Activated CD8-positive, alpha-beta T cell treated with anti-CD3 and anti-CD28 coated beads for 36 hours (primary cell): Measurements from ENCODE around the gene ADGRA1. TPM values are rescaled to one million over a fixed set of nuclear protein-coding genes. Genes with fewer than 3 reads are reported as not detected.
A peak's percentile ranks its signal among the peaks of the same experiment; 100 is the strongest.

ENCODE experiments used
- ATAC-seq: fragments of 200-7000 bp; cut with Tn5 transposase; one replicate; pipeline ENCODE4 v1.10.0; 2021; ENCODE audit warnings: mild to moderate bottlenecking, moderate library complexity
- CTCF ChIA-PET: fragments of 350-600 bp; sonication (Branson Sonifier 250); formaldehyde crosslinking; loops from one replicate; lab custom pipeline; 2021; ENCODE audit warnings: antibody characterized with exemption; lab: Charles Lee
- POLR2A ChIA-PET: fragments of 350-600 bp; sonication (Branson Sonifier 250); formaldehyde crosslinking; loops from one replicate; lab custom pipeline; 2021; ENCODE audit warnings: antibody characterized with exemption; lab: Charles Lee
- DNase-seq: peaks from one replicate; pipeline ENCODE4 v3.0.0-alpha.2; 2020
- H3K27ac Mint-ChIP-seq: one replicate; pipeline ENCODE4 v1.8.0; 2021; ENCODE audit warnings: mild to moderate bottlenecking, mixed read lengths
- H3K27me3 Mint-ChIP-seq: one replicate; pipeline ENCODE4 v1.8.0; 2021; ENCODE audit warnings: mixed read lengths
- H3K36me3 Mint-ChIP-seq: one replicate; pipeline ENCODE4 v1.8.0; 2021; ENCODE audit warnings: low read depth, mixed read lengths
- H3K4me1 Mint-ChIP-seq: one replicate; pipeline ENCODE4 v1.8.0; 2021; ENCODE audit warnings: low read depth, mixed read lengths
- H3K4me3 Mint-ChIP-seq: one replicate; pipeline ENCODE4 v1.8.0; 2021; ENCODE audit warnings: mild to moderate bottlenecking, moderate library complexity, mixed read lengths
- H3K9me3 Mint-ChIP-seq: one replicate; pipeline ENCODE4 v1.8.0; 2021; ENCODE audit warnings: mixed read lengths
- CTCF ChIP-seq: fragments of 200-600 bp; IDR thresholded peaks from one replicate; pipeline ENCODE4 v1.8.0; 2022; ENCODE audit warnings: antibody characterized with exemption, mild to moderate bottlenecking
- intact Hi-C: fragments of 100-400 bp; cut with micrococcal nuclease; formaldehyde crosslinking; loops from one replicate; pipeline ENCODE4 v1.10.0; 2022
- total RNA-seq, 2 experiments: library from RNA; stranded (reverse); gene quantifications; one replicate each; pipeline ENCODE4 v1.2.3, GENCODE V29; 2021

ADGRA1 gene
- total RNA-seq, 2 experiments from 2014 or later: not detected

DNA sequence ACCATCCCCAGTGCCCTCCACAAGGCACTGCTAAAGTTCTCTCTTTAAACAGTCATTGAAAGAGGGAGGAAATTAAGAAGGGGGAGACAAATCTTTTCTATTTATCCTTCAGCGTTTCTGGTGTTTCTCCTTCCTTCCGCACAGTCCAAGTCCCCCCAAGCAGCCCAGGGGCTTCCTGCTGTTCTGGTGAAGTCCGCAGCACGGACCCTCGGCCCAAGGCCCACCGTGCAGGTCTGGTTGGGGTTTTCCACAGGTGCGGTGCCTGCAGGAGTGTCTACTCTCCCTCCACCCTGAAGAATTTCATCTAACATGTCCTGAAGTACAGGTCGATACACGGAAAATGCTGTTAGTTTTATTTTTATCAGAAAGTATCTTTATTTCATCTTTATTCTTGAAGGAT is 38.2 kb downstream of the ADGRA1 start:
- ATAC-seq: no peak
- DNase-seq: no peak
- Mint-ChIP-seq H3K36me3 (no peaks in the 10 kb centered on the region), H3K4me3 (no peak overlapping the region), H3K27me3 (peaks cover 14% of the 10 kb centered on the region), H3K27ac (no peak overlapping the region), H3K4me1 (peaks cover 5% of the 10 kb centered on the region), H3K9me3 (no peaks in the 10 kb centered on the region)
- CTCF ChIA-PET: no interaction called here
- TF ChIP-seq CTCF: no peak
- intact Hi-C loops: no loop called here
- POLR2A ChIA-PET: no interaction called here

- Mint-ChIP-seq H3K36me3 (no peaks in the 10 kb centered on the region), H3K27ac (no peak overlapping the region), H3K9me3 (no peaks in the 10 kb centered on the region), H3K4me1 (peaks cover 5% of the 10 kb centered on the region), H3K4me3 (no peak overlapping the region), H3K27me3 (peaks cover 14% of the 10 kb centered on the region)
- no peak for TF ChIP-seq CTCF
- intact Hi-C loops: no loop called here
- ATAC-seq (no peak), DNase-seq (no peak)
- CTCF ChIA-PET: no interaction called here
- POLR2A ChIA-PET: interaction anchor here (0.6 kb wide), 1 partner anchor 27 kb away, joined by 3 read pairs; no protein-coding TSS in a partner anchor
Observed at GRCh38 chr10:133126431-133127290, 38.9 kb downstream of the ADGRA1 start.

DNA sequence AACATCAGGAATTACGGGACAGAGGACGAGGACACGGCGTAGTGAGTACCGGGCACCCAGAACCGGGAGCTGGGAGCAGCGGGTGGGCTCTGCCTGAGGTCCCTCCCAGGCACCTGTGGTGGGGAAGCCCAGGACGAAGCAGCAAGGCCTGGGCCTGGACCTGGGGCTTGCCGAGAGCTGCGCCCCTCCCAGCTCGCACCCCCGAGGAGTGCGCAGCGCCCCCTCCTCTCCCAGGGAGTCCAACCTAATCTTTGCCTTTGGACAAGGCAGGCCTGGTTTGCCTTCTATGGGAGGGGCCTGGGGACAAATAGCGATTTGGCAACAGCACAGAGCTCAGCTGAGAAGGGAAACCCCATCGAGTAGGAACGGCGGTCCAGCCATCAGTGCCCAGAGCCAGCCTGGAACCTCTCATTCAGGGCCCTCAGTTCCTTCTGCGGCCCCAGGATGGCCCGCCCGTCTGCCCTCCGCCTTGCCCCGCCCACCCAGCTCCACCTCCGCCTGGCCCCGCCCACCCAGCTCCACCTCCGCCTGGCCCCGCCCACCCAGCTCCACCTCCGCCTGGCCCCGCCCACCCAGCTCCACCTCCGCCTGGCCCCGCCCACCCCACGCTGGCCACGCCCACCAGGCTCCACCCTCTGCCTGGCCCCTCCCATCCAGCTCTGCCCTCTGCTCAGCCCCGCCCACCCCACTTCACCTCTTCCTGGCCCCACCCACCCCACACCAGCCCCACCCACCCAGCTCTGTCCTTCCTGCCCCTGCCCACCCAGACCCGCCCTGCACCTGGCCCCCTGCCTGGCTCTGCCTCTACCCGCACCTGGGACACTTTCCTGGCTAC is 39.8 kb downstream of the ADGRA1 start:
- peak; percentile 78 for ATAC-seq
- H3K36me3 Mint-ChIP-seq: no peaks in the 10 kb centered on the region
- TF ChIP-seq CTCF: no peak
- no peak overlapping the region for H3K4me3 Mint-ChIP-seq
- peaks cover 14% of the 10 kb centered on the region for H3K27me3 Mint-ChIP-seq
- H3K4me1 Mint-ChIP-seq: peaks cover 5% of the 10 kb centered on the region
- ChIA-PET CTCF (interaction anchor here (1.3 kb wide), 1 partner anchor 16 kb away, joined by 4 read pairs; no protein-coding TSS in a partner anchor), POLR2A (interaction anchor here (0.6 kb wide), 1 partner anchor 27 kb away, joined by 3 read pairs; no protein-coding TSS in a partner anchor)
- H3K27ac Mint-ChIP-seq: no peak overlapping the region
- intact Hi-C loops: no loop called here
- H3K9me3 Mint-ChIP-seq: no peaks in the 10 kb centered on the region
- DNase-seq: peak; percentile 69

DNA sequence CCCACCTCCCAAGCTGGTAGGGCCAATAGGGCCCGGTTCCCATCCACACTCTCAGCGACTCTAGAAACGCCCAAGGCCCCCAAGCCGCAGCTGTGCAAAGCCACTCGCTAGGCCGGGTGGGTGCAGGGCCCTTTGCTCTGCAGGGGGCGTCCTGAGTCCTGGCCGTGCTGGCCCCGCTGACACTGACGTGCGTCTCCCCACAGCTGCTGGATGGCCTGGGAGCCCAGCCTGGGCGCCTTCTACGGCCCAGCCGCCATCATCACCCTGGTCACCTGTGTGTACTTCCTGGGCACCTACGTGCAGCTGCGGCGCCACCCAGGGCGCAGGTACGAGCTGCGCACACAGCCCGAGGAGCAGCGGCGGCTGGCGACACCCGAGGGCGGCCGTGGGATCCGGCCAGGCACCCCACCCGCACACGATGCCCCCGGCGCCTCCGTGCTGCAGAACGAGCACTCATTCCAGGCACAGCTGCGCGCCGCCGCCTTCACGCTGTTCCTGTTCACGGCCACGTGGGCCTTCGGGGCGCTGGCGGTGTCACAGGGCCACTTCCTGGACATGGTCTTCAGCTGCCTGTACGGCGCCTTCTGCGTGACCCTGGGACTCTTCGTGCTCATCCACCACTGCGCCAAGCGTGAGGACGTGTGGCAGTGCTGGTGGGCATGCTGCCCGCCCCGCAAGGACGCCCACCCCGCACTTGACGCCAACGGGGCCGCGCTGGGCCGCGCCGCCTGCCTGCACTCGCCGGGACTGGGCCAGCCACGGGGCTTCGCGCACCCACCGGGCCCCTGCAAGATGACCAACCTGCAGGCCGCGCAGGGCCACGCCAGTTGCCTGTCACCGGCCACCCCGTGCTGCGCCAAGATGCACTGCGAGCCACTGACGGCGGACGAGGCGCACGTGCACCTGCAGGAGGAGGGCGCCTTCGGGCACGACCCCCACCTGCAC is 40.7 kb downstream of the ADGRA1 start:
- Mint-ChIP-seq H3K36me3 (no peaks in the 10 kb centered on the region), H3K9me3 (no peaks in the 10 kb centered on the region), H3K4me1 (no peaks in the 10 kb centered on the region), H3K27me3 (peaks cover 8% of the 10 kb centered on the region), H3K4me3 (no peak overlapping the region), H3K27ac (no peak overlapping the region)
- no peak for TF ChIP-seq CTCF
- CTCF ChIA-PET: interaction anchor here (1.3 kb wide), 1 partner anchor 15 kb away, joined by 4 read pairs; no protein-coding TSS in a partner anchor
- POLR2A ChIA-PET: no interaction called here
- ATAC-seq (no peak), DNase-seq (no peak)
- intact Hi-C loops: no loop called here
